M059J (cell line): ENCODE data around the gene YKT6. TPM values are rescaled to one million over a fixed set of nuclear protein-coding genes. Genes with fewer than 3 reads are reported as not detected.
"Not testable (repeated sequence)": the region's sequence is repeated elsewhere in the genome, so short reads cannot be mapped to it uniquely, and the experiment has no call there.

Experiments used
- DNase-seq: peaks from one replicate; pipeline ENCODE4 v3.0.0-alpha.2; 2012; ENCODE audit warnings: low read depth
- total RNA-seq: library from RNA; depleted of rRNA; stranded (reverse); fragments of >200 nt; shearing (Covaris generic); gene quantifications from 2 replicates; pipeline ENCODE4 v1.2.3, GENCODE V29; 2014; rRNA removed

Gene YKT6
- 106 and 128 TPM in 2 replicates for total RNA-seq

DNA sequence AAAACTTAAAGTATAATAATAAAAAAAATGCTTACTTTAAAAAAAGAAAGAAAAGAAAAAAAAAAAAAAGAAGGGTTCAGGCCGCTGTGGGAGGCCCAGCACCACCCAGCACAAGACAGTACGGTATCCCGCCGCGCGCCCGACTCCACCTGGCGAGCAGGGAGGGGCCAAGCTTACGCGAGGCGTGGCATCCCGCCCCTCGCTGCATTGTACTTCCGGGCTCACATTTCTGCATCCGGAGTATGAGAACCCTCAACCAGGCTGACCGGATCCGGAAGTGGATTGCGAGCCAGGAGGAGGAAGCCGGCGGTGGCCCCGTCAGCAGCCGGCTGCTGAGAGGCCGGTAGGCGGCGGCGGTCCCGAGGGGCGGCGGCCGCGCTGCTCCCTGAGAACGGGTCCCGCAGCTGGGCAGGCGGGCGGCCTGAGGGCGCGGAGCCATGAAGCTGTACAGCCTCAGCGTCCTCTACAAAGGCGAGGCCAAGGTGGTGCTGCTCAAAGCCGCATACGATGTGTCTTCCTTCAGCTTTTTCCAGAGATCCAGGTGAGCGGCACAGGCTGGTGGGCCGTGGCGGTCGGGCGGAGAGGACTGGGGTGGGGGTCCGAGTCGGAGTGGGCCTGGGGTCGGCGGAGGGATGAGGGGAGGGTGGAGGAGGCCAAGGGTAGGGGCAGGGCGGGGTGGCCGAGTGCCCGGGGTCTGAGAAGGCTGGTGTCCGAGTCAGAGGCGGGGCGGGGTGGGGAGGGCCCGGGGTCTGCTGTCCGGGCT is at the start of gene YKT6:
Gene YKT6 (plus strand): TSS at position 280 of the 763 bp plus-strand sequence. CDS start 158 bp downstream, at position 438.
- DNase-seq: peak; percentile 97

DNA sequence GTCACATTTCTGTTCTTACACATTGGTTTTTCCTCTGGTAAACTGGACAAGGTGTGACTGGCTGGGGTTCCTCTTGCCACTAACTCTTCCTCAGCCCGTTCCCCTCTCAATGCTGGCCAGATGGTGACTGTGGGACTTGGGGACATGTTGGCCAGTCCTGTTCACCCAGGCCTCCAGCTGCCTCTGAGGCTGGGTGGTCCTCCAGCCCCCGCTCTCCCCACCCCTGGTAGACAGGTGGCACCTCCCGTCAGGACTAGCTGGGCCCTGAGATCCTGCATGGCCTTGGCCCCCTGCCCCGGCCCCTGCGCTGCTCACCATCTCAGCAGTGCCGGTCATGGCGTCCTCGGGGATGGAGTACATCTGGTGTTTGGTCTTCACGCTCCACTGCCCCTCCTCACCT is 48.8 kb upstream of the YKT6 start:
- no peak for DNase-seq

DNA sequence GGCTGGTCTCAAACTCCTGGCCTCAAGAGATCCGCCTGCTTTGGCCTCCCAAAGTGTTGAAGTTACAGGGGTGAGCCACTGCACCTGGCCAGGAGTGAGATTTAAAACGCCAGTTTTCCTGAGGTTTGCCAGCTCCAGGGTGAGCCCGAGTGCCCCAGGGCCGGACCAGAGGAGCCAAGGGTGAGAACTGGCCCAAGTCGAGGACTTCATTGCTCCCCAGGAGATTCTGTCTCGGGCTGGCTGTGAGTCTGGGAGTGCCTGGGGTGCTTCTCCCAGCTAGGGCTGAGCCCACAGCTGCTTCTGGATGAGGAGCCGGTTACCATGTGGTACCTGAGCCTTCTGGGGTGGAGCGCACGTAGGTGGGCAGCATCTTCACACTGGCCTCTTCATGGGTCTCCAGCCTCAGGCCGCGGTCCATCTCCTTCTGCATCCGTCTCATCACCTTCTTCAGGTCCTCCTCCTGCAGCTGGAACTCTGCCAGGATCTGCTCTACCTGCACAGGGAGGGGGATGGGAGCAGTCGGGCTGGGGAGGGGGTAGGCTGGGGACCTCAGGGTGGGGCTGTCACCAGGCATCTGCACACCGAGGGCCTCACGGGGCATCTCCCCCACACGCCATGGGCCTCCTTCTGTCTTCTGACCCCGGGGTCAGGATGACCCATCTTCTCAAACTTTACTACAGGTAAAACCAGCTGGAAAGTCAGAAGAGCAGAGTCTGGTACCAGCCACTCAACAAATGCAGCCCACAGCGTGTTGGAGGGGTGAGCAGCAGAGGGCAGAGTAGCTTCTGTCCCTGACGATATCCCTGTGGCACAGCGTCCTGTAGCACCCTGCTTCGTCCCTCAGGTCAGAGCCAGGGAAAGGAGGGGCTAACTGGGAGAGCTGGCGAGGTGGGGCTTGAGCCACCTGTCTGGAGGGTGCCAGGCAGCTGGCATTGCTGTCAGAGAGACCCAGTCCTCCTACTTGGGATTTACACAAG is 47.5 kb upstream of the YKT6 start:
- no peak for DNase-seq

DNA sequence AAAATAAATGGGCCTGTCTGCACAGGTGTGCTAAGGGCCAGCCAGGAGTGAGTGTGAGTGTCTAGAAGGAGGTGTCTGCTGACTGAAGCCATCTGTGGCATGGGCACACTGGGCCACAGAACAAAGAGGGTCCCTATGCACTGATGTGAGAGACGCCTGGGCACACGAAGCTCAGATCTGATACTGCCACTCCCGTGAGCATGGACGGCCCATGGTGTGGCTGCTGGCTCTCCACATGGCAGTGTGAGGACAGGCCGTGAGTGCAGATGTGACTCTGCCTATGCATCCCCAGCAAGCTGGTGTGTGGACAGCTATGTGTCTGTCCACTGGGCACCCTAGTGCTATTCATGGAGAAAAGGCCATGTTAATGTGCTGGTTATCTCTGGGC is 46.8 kb upstream of the YKT6 start:
- no peak for DNase-seq

DNA sequence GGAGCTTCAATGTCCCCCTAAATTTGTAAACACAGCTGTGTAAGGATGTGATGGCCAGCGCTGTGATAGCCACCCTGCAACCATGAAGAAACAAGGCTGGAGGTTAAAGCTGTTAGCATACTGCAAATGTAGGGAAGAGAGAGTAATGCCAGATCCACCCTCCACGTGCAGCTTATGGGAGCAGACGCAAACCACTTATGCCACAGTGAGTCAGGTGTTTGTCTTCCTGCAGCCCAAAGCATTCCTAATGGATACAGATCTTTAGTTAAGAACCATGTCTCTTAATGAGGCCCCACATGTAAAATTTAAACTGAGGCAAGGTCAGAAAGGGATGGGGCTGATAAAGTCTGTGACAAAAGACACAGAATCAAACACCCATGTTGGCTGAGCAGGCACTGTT is 46.1 kb upstream of the YKT6 start:
- DNase-seq: peak; percentile 67

DNA sequence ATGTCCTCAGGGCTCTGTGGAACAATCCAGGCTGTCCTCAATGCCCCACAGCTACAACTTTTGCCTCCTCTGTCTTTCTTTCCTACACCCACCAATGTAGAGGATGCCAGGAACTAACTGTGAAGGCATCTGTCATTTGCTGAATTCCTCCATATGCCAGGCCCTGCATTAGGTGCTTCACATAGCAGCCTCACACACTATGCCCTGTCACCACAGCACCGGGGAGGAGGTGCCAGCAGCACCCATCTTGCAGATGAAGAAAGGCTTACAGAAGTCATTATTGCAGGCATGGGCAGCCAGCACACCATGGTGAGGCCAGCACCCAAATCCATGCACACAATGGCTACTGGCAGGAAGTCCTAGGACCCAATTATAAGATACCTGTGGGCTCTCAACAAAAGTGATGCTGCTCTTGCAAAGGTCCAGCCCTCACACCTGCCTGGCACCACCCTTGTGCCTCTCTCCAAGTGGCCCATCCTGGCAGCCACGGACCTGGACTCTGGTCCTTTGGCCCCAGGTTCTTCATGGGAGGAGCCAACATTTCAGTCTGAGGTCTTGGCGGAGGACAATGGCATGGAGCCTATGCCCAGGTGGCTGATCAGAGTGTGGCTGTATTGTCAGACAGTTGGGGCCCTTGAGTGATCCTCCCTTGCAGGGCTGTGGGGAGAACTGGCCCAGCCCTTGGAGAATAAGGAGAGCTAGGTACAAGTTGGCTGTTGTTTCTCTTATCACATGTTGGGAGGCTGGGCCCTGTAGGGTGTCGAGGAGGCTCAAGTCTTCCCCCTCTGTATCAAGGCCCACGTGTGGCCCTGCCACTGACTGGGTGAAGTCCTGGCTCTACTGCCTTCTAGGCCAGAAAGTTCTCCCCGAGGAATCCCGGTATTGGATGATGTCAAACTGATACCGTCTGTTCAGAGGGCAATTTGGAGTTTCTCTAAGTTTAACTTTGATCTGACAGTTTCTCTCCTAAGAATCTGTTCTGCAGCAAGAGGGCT is 45.3 kb upstream of the YKT6 start:
- no peak for DNase-seq

DNA sequence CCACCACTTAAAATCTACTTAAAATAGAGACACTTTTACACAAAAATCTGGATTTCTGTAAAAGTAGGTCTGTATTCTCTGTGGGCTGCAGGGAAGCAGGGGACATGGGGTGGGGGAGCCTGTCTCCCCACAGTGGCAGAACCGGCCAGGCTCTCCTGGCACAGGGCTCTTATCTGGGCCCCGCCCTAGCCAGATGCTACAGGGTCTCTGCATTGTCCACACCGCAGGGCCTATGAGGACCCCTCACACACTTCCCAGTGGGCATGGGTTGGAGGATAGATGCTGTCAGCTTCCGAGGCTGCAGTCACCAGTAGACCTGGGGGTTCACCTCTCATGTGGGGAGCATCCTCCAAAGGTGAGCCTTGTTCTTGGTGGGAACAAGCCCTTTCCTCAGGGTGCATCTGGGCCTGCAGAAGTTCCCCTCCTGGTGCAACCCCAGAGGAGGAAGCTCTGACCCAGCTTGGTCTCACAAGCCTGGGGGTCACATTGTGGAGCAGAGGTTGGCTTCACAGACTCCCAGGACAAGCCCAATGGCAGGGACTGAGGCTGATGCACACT is 44.2 kb upstream of the YKT6 start:
- no peak for DNase-seq

DNA sequence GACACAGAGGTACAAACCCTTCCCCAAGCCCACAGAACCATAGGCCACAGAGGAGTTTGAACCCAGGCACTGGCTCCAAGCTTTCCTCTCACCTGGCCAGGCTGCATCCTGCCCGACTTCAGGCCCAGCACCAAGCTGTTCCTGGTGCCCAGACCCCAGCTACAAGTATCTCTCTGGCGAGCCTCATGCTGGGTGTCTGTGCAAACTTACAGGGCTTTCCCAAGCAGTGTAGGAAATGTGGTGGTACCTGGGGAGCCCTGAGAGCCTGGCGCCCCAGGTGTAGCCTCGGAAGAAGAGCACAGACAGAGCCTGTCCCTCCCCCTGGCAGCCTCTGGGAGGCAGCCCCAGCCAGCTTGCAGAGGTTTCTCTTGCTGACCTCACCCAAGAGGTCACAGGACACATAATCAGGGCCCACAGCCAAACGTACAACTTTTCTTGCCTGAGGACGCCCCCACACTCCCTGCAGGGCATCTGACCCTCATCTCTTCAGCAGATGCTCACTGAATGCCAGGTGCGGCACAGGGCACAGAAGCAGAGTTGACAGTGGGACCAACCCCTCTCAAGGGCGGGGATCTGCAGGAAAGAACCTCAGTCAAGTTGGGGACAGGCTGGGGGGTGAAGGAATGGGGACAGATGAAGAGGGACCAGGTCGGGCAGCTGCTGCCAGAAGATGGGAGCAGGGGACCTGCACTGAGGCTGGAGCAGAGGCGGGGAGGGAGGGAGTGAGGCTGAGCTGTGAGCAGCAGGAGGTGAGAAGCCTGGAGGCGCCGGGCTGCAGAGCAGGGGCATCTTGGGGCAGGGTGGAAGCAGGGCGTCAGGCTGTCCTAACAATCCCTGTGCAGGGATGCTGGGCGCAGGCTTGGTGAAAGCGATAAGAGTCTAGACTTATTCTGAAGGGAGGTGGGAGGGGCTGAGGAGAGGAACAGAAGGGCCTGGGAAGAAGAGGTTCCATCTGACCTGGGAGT is 43.4 kb upstream of the YKT6 start:
- no peak for DNase-seq

DNA sequence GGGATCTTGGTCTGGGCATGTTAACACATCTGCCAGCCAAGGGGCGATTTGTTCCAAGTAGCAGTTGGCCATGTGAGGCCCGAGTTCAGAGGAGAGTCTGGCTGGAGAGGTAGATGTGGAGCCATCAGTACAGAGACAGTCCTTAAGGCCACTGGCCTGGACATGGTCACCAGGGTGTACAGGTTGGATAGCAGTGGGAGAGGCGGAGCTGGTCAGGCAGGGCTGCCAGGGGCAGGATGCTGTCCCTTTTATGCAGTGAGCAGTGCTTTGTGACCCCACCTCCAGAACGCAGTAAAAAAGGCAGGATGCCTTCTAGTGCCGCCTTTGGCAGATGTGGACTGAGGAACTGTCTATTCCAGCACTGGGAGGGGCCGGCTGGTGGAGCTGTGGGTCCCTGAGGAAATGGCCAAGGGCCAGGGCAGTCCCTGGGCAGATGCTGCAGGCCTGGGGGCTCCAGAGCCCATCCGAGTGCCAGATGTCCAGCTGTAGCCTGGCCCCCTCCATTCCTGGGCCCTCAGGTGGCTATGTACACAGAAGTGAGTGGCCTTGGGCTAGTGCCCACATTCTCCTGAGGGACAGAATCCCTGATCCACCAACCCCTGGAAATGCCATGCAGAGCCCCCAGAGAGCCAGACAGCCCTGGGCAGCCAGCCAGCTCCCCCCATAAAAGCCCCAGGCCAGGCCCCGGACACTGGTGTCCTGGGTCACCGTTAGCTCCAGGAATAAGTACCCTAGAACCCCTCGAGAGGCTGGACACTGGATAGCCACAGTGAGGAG is 42.5 kb upstream of the YKT6 start:
- DNase-seq: no peak

DNA sequence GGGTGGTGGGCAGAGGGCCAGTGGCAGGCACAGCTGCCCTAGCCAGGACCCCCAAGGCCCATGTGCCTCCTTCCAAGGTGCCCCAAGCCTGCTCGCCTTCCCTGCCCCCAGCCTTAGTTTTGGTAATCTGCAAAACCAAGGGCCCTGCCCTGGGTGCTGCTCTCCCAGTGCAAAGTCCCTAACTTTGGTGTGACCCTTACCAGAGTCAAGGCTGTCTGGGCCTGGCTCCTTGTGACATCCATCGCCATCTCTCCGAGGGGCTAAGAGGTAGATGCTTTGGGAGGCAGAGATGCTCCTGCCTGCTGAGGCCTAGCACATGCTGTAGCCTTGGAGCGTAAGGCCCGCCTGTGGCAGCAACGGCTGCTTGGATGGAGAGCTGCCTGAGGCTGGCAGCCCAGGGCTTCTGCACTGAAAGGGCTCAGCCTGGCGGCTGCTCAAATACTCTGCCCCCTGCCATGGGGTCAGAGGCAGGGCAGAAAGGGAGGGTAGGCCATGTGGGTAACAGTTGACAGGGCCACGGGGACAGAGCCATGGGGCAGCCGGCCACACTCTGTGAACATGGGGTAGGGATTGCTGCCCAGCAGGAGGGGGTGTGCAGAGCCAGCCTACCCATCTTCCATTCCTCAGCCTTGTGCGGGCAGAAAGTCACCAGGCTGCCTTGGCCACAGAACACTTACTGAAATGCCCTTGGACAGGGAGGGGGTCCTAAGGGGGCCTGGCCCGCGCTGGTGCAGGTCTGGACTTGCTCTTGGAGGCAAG is 41.7 kb upstream of the YKT6 start:
- no peak for DNase-seq

DNA sequence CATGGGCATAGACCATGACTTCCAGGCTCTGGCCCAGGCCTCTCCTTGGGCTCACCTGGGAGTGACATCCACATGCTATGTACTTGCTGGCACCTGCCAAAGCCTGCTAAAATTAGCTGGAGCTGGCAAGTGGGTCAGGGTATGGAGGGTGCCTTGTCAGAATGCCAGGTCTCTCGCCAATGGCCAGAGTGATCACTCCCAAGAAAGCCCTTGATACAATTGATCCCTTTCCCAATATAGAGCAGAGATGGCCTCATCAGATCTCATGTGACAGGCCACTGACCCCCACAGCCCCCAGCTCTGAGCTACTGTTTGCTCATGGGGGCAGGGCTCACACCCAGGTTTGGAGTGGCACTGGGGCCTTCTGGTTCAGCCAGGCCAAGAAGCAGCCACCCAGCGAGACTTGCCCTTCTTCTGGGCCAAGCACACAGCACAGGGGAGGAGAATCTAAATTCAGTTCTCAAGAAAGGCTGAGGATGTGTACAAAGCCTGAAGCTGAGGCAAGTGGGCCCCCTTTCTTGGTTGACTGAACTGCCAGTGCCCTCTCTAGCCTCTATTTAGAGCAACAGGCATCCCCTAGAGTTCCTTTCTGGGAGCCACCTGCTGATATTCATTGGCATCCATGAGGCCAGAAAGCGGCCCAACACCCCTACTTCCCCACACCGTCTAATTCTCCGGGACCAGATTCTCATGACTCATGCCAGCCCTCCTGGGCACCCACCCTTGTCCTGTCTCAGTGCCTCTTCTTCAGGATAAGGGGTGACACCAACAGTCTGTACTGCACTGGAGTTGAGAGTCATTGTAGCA is 40.8 kb upstream of the YKT6 start:
- no peak for DNase-seq

DNA sequence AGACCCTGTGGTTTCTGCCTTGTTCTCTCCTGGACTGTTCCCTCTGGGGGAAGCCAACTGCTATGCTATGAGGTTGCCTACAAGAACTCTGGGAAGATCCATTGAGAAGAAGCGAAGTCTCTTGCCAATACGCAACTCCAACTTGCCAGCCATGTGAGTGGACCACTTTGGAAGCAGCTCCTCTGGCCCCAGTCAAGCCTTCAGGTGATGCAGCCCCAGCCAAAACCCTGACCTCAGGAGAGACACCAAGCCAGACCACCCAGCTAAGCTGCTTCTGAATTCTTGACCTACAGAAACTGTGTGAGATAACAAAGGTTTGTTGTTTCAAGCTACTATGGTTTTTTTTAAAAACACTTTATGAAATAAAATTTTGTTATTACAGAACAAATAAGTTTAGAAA is 39.4 kb upstream of the YKT6 start:
- DNase-seq: no peak

DNA sequence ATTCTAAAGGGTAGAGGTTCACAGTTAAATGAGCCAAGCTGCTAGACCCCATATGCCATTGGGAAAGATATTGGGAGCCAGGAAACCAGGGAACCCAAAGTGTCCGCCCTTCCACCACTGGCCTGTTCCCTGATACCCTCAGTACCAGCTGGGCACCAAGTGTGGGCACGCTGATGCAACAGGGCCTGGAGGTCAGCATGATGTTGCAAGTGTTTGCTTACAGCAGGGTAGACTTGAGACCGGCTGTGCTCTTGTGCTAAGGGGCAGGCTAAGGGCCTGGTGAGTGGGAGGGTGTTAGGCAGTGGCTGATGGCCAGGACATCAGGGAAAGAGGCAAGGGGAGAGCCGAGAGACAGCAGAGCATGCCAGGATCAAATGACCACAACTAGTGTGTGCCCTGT is 38.6 kb upstream of the YKT6 start:
- DNase-seq: no peak

DNA sequence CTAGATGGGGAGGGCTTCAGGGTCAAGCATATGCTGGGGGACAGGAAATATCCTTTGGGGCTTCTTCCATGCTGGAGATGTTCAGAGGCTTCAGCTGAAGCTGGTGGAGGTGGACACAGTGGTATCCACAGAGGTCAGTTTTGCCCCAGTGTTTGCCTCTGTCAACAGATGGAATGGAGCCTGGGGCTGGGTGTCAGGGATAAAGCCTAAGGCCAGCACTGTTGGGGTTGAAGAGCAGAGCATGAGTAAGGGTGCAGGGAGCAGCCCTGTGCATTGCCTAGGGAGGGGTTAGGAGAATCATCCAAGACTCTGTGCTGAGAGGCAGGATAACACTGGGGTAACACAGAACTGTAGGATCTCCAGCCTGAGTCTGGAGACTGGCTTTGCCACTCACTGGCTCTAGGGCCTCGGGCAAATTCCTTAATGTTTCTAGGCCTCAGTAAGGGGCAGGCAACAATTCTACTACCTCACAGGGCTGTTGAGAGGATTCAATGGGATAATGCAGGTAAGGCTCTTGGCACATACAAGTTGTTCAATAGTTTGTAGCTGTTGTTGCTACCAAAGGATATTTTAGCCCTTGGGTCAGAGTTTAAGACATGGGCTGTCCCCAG is 37.9 kb upstream of the YKT6 start:
- DNase-seq: peak; percentile 81

DNA sequence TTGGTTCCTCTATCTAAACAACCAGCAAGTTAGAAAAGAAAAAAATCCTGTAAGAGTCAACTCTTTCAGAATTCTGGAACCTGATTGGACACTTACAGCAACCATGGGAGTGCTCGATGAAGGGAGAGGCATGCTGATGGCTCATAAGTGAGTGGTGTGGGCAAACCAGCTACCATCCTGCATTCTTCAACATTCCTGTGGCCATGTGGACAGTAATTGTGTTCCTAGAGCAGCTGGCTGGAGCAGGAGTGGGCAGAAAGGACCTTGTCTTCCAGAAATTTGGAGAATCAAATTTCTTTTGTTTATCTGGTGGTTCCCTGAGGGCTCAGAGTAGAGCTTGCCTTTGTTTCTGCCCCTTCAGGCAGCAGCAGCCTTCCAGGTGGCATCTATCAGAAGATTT is 37.2 kb upstream of the YKT6 start:
- peak; percentile 99 for DNase-seq

DNA sequence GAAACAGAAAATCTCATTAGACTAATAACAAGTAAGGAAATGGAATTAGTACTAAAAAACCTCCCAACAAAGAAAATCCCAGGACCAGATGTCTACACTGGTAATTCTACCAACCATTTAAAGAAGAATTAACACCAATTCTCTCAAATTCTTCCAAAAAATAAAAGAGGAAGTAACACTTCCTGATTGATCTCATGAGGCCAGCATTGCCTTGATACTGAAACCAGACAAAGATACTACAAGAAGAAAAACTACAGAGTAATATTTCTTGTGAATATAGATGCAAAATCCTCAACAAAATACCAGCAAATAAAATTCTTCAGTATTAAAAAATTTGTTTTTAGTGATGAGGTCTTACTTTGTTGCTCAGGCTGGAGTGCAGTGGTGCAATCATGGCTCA is 32.9 kb upstream of the YKT6 start:
- DNase-seq: no peak

DNA sequence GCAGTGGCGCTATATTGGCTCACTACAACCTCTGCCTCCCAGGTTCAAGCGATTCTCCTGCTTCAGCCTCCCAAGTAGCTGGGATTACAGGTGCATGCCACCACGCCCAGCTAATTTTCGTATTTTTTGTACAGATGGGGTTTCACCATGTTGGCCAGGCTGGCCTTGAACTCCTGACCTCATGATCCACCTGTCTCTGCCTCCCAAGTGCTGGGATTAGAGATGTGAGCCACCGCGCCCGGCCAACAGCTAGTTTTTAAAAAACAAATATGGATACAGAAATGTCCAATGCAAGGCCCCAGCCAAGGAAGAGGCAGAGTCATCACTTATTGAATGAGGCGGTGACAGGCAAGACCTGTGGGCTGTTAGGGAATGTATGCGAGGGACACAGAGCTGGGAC is 28.9 kb upstream of the YKT6 start:
- not testable (repeated sequence) for DNase-seq
